GM12864 (cell line): ENCODE results near the gene ARL8A.
A peak's percentile ranks its signal among the peaks of the same experiment; 100 is the strongest.

ENCODE experiments used
- DNase-seq: peaks from one replicate; pipeline ENCODE4 v3.0.0-alpha.2; 2011; ENCODE audit warnings: low read depth
- H3K4me3 ChIP-seq: 2 replicates; pipeline ENCODE4 v1.5.1; 2011; ENCODE audit warnings: mild to moderate bottlenecking, low read depth, low read length, control low read depth
- TF ChIP-seq, protein P1 (sequence below): IDR thresholded peaks from 2 replicates; pipeline ENCODE4 v1.5.1; 2011; ENCODE audit warnings: low read depth, mild to moderate bottlenecking, moderate library complexity, low read length, control low read depth, inconsistent platforms; ENCODE audit errors: missing control alignments

Gene ARL8A

GRCh38 chr1:202189001-202189790 lies 44.7 kb upstream of the ARL8A start:
- DNase-seq = no peak
- no peak overlapping the region for H3K4me3 ChIP-seq
- TF ChIP-seq, protein P1, sequence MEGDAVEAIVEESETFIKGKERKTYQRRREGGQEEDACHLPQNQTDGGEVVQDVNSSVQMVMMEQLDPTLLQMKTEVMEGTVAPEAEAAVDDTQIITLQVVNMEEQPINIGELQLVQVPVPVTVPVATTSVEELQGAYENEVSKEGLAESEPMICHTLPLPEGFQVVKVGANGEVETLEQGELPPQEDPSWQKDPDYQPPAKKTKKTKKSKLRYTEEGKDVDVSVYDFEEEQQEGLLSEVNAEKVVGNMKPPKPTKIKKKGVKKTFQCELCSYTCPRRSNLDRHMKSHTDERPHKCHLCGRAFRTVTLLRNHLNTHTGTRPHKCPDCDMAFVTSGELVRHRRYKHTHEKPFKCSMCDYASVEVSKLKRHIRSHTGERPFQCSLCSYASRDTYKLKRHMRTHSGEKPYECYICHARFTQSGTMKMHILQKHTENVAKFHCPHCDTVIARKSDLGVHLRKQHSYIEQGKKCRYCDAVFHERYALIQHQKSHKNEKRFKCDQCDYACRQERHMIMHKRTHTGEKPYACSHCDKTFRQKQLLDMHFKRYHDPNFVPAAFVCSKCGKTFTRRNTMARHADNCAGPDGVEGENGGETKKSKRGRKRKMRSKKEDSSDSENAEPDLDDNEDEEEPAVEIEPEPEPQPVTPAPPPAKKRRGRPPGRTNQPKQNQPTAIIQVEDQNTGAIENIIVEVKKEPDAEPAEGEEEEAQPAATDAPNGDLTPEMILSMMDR = peak; percentile 85

DNA sequence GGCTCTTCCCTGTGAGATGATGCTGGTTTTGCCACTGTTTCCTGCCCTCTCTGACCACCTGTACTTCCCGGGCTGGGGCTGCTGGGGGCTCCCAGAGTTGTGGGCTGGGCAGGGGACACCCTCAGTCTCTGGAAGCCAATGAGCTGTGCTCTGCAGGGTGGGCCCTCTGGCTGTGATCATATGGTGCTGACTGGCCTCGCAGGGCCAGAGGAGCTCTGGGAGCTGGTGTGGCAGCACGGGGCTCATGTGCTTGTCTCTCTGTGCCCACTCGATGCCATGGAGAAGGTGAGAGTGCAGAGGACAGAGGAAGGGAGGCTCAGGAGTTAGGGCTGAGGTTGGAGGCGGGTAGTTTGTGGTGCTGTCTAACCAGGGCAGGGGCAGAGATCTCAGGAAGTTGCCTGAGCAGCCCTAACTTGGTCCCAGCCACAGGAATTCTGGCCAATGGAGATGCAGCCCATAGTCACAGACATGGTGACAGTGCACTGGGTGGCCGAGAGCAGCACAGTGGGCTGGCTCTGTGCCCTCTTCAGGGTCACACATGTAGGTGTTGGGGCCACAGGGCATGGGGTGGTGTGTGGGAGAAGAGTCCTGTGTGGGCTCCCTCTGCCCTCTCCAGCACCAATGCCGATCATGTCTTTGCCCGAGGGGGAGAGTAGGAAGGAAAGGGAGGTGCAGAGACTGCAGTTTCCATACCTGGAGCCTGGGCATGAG lies 43.3 kb upstream of the ARL8A start:
- TF ChIP-seq, protein P1 = no peak
- DNase-seq = no peak
- no peak overlapping the region for H3K4me3 ChIP-seq

GRCh38 chr1:202187041-202187671 lies 42.6 kb upstream of the ARL8A start:
- no peak overlapping the region for H3K4me3 ChIP-seq
- DNase-seq = no peak
- TF ChIP-seq, protein P1 = no peak

DNA sequence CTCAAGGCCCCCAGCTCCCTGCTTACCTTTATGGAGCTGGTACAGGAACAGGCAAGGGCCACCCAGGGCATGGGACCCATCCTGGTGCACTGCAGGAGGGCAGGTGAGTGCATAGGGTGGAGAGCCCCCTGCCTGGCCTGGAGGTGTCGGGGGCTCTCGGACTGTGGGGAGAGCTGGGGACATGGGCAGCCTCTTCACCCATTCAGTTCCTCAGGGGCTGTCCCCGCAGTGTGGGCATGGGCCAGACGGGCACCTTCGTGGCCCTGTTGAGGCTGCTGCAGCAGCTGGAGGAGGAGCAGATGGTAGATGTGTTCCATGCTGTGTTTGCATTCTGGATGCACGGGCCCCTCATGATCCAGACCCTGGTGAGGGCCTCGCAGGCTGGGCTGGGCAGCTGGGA lies 41.8 kb upstream of the ARL8A start:
- H3K4me3 ChIP-seq = no peak overlapping the region
- TF ChIP-seq, protein P1 = no peak
- DNase-seq = no peak

DNA sequence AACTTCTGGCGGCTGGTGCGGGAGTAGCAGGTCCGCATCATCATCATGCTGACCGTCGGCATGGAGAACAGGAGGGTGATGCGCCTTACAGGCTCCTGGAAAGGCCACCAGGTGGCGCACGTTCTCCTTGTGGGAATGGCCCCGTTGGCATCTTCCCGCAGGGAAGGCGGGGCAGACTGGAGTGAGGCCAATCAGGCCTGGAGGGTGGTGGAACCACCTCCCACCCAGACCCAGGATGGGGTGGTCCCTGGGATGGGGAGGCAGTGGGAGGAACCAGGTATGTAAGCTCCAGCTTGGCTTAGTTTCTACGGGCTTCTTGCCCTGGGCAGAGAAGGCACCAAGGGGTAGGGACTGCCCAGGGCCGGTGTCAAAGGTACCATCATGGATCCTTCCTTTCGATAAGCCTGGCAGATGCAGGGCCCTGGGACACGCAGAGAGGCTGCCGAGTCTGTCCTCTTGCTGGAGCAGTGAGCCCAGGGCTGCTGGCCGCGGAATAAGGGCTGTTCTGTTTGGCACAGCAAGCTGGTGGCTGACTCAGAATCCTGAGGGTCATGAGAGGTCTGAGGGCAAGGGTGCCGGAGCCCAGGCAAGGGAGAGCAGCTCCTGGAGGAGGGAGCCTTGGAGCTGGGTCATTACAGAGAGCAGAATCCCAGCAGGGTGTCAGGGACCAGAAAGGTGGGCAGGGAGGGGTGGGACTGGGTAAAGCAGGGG lies 40.4 kb upstream of the ARL8A start:
- no peak for DNase-seq
- TF ChIP-seq, protein P1 = peak; percentile 91
- no peak overlapping the region for H3K4me3 ChIP-seq

GRCh38 chr1:202182040-202182877 lies 37.7 kb upstream of the ARL8A start:
- no peak overlapping the region for H3K4me3 ChIP-seq
- DNase-seq = no peak
- TF ChIP-seq, protein P1 = no peak
